Osteoblast (primary cell): ENCODE results near the gene ACBD6. TPM values are rescaled to one million over a fixed set of nuclear protein-coding genes. Genes with fewer than 3 reads are reported as not detected.

ENCODE experiments used
- DNase-seq: peaks from one replicate; pipeline ENCODE4 v3.0.0; 2011; ENCODE audit warnings: low spot score, mixed read lengths; ENCODE audit not compliant: insufficient read length; ENCODE audit errors: missing footprints
- H2AFZ ChIP-seq: 2 replicates; pipeline ENCODE4 v1.6.0; 2011; ENCODE audit warnings: mild to moderate bottlenecking, low read length
- H3K27ac ChIP-seq: 2 replicates; pipeline ENCODE4 v1.5.1; 2011; ENCODE audit warnings: mild to moderate bottlenecking, low read depth, low read length, moderate library complexity
- H3K27me3 ChIP-seq: 2 replicates; pipeline ENCODE4 v1.6.0; 2012; ENCODE audit warnings: mild to moderate bottlenecking, control low read depth, inconsistent platforms, low read length, moderate library complexity; ENCODE audit not compliant: insufficient read depth
- H3K36me3 ChIP-seq: 2 replicates; pipeline ENCODE4 v1.5.1; 2011; ENCODE audit warnings: mild to moderate bottlenecking, low read length, control low read depth, moderate library complexity; ENCODE audit not compliant: insufficient read depth
- H3K4me1 ChIP-seq: 2 replicates; pipeline ENCODE4 v1.5.1; 2011; ENCODE audit warnings: mild to moderate bottlenecking, low read length, control low read depth, moderate library complexity; ENCODE audit not compliant: insufficient read depth
- H3K4me2 ChIP-seq: 2 replicates; pipeline ENCODE4 v1.6.0; 2011; ENCODE audit warnings: mild to moderate bottlenecking, low read length; ENCODE audit not compliant: insufficient read depth
- H3K4me3 ChIP-seq: fragments of 200-600 bp; sonication (generic); 3 replicates; pipeline ENCODE4 v1.5.1; 2012; ENCODE audit warnings: mild to moderate bottlenecking, low read length, inconsistent platforms; ENCODE audit not compliant: insufficient read depth
- H3K79me2 ChIP-seq: 2 replicates; pipeline ENCODE4 v1.6.0; 2012; ENCODE audit warnings: mild to moderate bottlenecking, low read length, control low read depth, inconsistent platforms; ENCODE audit not compliant: insufficient read depth
- H3K9me3 ChIP-seq: 2 replicates; pipeline ENCODE4 v1.5.1; 2011; ENCODE audit warnings: low read depth, low read length, control low read depth
- H4K20me1 ChIP-seq: 2 replicates; pipeline ENCODE4 v1.6.0; 2012; ENCODE audit warnings: mild to moderate bottlenecking, low read length, control low read depth; ENCODE audit not compliant: insufficient read depth
- total RNA-seq: library from RNA; depleted of rRNA; stranded (reverse); fragments of >200 nt; gene quantifications from 2 replicates; pipeline ENCODE4 v1.2.3, GENCODE V29; 2012
- TF ChIP-seq, protein P1 (sequence below): IDR thresholded peaks from 2 replicates; pipeline ENCODE4 v1.5.1; 2011; ENCODE audit warnings: mild to moderate bottlenecking, low read depth, low read length, moderate library complexity; ENCODE audit errors: extremely low read depth

Gene ACBD6
- total RNA-seq, 1 donor = 55.7 TPM

DNA sequence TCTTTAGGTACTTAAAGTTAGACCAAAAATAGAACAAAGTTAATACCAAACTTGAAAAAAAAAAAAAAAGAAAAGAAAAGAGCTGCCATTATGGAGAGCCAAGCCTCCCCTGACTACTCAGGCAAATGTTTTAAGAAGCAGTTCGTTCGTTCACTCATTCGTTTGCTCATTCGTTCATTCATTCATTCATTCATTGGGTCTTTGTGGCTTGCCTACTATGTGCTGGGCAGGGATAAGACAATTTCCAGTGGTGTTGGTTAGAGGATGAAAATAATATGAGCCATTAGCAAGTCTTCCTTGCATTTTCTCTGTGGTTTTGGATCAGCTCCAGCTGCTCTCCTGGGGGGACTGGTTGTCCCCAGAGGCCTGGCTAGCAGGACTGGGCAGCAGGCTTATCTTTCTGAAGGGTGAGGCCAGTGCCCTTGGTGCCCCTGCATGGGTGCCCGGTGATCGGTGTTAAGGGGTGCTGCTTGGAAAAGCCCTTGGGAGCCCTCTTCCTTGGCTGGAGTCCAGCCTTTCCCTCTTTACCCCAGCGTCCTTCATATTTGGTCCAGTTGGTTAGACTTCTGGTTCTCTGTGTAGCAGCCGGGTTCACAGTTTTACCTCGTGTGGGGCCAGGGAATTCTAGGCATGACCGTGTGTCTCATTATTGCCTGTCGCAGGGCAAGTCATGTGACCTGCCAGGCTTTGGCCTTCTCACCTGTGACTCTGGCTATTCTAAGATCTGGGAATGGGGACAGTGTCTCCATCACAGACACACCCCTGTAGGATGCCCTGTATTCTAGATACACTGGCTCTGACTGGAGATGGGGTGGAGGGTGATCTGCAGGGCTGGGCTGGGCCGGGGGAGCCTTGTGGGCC lies 239.5 kb downstream of the ACBD6 start:
- DNase-seq = peak; percentile 58
- Histone ChIP-seq H3K36me3 (no peaks in the 10 kb centered on the region), H3K9me3 (no peaks in the 10 kb centered on the region), H3K27ac (no peak overlapping the region), H3K79me2 (no peaks in the 10 kb centered on the region), H2AFZ (no peak overlapping the region), H3K4me3 (no peak overlapping the region), H3K27me3 (peaks cover 46% of the 10 kb centered on the region), H3K4me2 (no peak overlapping the region), H3K4me1 (no peaks in the 10 kb centered on the region), H4K20me1 (no peaks in the 10 kb centered on the region)
- TF ChIP-seq, protein P1, sequence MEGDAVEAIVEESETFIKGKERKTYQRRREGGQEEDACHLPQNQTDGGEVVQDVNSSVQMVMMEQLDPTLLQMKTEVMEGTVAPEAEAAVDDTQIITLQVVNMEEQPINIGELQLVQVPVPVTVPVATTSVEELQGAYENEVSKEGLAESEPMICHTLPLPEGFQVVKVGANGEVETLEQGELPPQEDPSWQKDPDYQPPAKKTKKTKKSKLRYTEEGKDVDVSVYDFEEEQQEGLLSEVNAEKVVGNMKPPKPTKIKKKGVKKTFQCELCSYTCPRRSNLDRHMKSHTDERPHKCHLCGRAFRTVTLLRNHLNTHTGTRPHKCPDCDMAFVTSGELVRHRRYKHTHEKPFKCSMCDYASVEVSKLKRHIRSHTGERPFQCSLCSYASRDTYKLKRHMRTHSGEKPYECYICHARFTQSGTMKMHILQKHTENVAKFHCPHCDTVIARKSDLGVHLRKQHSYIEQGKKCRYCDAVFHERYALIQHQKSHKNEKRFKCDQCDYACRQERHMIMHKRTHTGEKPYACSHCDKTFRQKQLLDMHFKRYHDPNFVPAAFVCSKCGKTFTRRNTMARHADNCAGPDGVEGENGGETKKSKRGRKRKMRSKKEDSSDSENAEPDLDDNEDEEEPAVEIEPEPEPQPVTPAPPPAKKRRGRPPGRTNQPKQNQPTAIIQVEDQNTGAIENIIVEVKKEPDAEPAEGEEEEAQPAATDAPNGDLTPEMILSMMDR = no peak

DNA sequence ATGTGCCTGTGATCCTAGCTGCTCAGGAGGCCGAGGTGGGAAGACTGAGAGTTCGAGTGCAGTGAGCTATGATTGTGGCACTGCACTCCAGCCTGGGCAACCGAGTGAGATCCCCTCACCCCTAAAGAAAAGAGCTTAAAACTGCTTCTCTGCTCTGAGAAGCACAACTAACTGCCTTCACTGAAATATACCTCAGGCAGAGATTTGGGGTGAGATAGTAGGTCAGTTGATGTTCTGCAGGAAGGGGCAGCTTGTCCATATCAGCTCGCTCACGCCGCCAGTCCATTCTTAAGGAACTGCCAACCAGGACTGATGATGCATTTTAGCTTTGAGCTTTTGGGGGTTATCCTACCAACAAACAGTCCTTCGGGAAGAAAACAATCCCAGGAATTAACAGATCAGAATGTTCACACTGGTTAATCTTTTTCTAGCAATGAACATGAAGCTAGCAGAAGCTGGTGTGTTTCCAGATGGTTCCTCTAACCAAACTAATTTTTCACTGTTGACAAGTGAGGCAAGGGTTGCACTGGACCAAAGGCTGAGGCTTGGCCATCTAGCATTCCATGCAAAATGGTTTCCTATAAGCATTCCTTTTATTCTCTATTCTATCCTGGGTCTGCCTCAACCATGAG lies 240.7 kb downstream of the ACBD6 start:
- no peaks in the 10 kb centered on the region for H3K9me3 ChIP-seq
- DNase-seq = no peak
- H3K79me2 ChIP-seq = no peaks in the 10 kb centered on the region
- TF ChIP-seq, protein P1 = no peak
- H3K4me2 ChIP-seq = no peak overlapping the region
- H4K20me1 ChIP-seq = no peaks in the 10 kb centered on the region
- peaks cover 58% of the 10 kb centered on the region for H3K27me3 ChIP-seq
- H3K4me3 ChIP-seq = no peak overlapping the region
- no peak overlapping the region for H2AFZ ChIP-seq
- no peaks in the 10 kb centered on the region for H3K36me3 ChIP-seq
- H3K4me1 ChIP-seq = no peaks in the 10 kb centered on the region
- H3K27ac ChIP-seq = no peak overlapping the region

DNA sequence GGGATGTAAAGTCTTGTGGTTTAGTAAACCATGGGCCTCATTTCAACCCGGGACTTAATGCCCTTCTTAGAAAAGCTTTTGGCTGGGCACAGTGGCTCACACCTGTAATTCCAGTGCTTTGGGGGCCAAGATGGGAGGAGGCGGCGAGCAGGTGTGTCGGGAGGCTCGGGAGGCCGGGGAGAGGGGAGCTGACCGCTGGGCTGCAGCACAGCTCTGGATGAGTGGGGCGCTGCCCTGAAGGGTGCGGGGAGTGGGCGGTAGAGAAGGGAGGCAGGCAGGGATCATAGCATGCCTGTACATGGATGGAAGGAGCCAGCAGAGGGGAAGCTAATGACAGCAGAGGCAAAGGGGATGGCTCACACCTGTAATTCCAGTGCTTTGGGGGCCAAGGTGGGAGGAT lies 241.3 kb downstream of the ACBD6 start:
- no peaks in the 10 kb centered on the region for H4K20me1 ChIP-seq
- H3K27ac ChIP-seq = no peak overlapping the region
- H3K36me3 ChIP-seq = no peaks in the 10 kb centered on the region
- H3K4me3 ChIP-seq = no peak overlapping the region
- no peak overlapping the region for H2AFZ ChIP-seq
- no peaks in the 10 kb centered on the region for H3K4me1 ChIP-seq
- no peaks in the 10 kb centered on the region for H3K79me2 ChIP-seq
- no peak overlapping the region for H3K4me2 ChIP-seq
- H3K27me3 ChIP-seq = peaks cover 55% of the 10 kb centered on the region
- TF ChIP-seq, protein P1 = no peak
- peak; percentile 46 for DNase-seq
- H3K9me3 ChIP-seq = no peaks in the 10 kb centered on the region

DNA sequence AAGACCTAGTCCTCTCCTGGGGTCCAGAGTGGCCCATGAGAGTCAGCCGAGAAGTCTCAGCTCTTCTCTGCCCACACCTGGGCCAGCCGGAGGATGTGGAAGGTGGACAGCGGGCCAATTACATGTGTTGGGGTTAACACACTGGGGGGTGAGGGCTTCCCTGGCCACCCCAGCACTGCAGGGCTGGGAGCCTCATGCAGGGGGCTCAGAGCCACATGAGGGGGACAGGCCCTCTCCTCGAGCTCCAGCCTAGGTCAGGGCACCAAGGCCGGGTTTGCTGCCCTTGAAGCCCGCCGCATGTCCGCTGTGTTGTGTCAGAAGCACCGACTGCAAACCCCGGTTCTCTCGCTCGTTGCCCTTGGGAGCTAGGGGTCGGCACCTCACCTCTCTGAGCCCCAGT lies 241.8 kb downstream of the ACBD6 start:
- H3K9me3 ChIP-seq = no peaks in the 10 kb centered on the region
- H4K20me1 ChIP-seq = no peaks in the 10 kb centered on the region
- H3K79me2 ChIP-seq = no peaks in the 10 kb centered on the region
- H3K27ac ChIP-seq = no peak overlapping the region
- no peak overlapping the region for H3K4me2 ChIP-seq
- H3K27me3 ChIP-seq = peaks cover 57% of the 10 kb centered on the region
- DNase-seq = peak; percentile 64
- TF ChIP-seq, protein P1 = no peak
- no peaks in the 10 kb centered on the region for H3K36me3 ChIP-seq
- no peak overlapping the region for H2AFZ ChIP-seq
- H3K4me3 ChIP-seq = no peak overlapping the region
- no peaks in the 10 kb centered on the region for H3K4me1 ChIP-seq
